WTC11 (cell line): Measurements from ENCODE around the gene AXL. TPM values are rescaled to one million over a fixed set of nuclear protein-coding genes. Genes with fewer than 3 reads are reported as not detected.

Source experiments
- ATAC-seq: fragments of 200-7000 bp; cut with Tn5 transposase; 2 replicates; pipeline ENCODE4 v1.10.0; 2021; ENCODE audit warnings: mild to moderate bottlenecking, moderate library complexity
- CTCF ChIA-PET: fragments of 300-600 bp; sonication (Branson Sonifier 250); formaldehyde crosslinking; loops from one replicate; lab custom pipeline; 2021; ENCODE audit warnings: antibody characterized with exemption; lab: Charles Lee
- POLR2A ChIA-PET: fragments of 350-600 bp; sonication (Branson Sonifier 250); formaldehyde crosslinking; loops from one replicate; lab custom pipeline; 2021; ENCODE audit warnings: antibody characterized with exemption; lab: Charles Lee
- DNase-seq: peaks from one replicate; pipeline ENCODE4 v3.0.0; 2021; ENCODE audit warnings: low spot score
- H3K27ac Mint-ChIP-seq: 2 replicates; pipeline ENCODE4 v1.8.0; 2021; ENCODE audit warnings: mixed read lengths
- H3K27me3 Mint-ChIP-seq: 2 replicates; pipeline ENCODE4 v1.8.0; 2021; ENCODE audit warnings: low read depth, mild to moderate bottlenecking, moderate library complexity, mixed read lengths
- H3K36me3 Mint-ChIP-seq: 2 replicates; pipeline ENCODE4 v1.8.0; 2021; ENCODE audit warnings: mixed read lengths
- H3K4me1 Mint-ChIP-seq: 2 replicates; pipeline ENCODE4 v1.8.0; 2022; ENCODE audit warnings: mixed read lengths
- H3K4me3 Mint-ChIP-seq: 2 replicates; pipeline ENCODE4 v1.8.0; 2021; ENCODE audit warnings: mild to moderate bottlenecking, moderate library complexity, mixed read lengths
- H3K9me3 Mint-ChIP-seq: 2 replicates; pipeline ENCODE4 v1.8.0; 2021; ENCODE audit warnings: mixed read lengths
- ATF1 ChIP-seq: sonication (generic); formaldehyde crosslinking; IDR thresholded peaks from 2 replicates; pipeline ENCODE4 v1.8.1; 2023; ENCODE audit warnings: mild to moderate bottlenecking, moderate library complexity, missing genetic modification reagents
- NFATC4 ChIP-seq: fragments of 250-450 bp; sonication (Bioruptor Pico); IDR thresholded peaks from 2 replicates; pipeline ENCODE4 v1.9.0; 2021; ENCODE audit warnings: mild to moderate bottlenecking
- NFYB ChIP-seq: sonication (generic); formaldehyde crosslinking; conservative IDR thresholded peaks from 2 replicates; pipeline ENCODE4 v1.8.0; 2022; ENCODE audit warnings: low read depth, missing genetic modification reagents
- NR1H2 ChIP-seq: sonication (generic); formaldehyde crosslinking; IDR thresholded peaks from 2 replicates; pipeline ENCODE4 v1.9.0; 2021; ENCODE audit warnings: mild to moderate bottlenecking, moderate library complexity, missing genetic modification reagents
- PRRX2 ChIP-seq: fragments of 250-450 bp; sonication (Bioruptor Pico); IDR thresholded peaks from 2 replicates; pipeline ENCODE4 v1.8.0; 2021; ENCODE audit warnings: mild to moderate bottlenecking
- SMAD3 ChIP-seq: sonication (generic); formaldehyde crosslinking; IDR thresholded peaks from 2 replicates; pipeline ENCODE4 v1.8.0; 2022; ENCODE audit warnings: missing genetic modification reagents, mild to moderate bottlenecking, borderline replicate concordance
- ZNF219 ChIP-seq: sonication (generic); formaldehyde crosslinking; IDR thresholded peaks from 2 replicates; pipeline ENCODE4 v1.8.0; 2023; ENCODE audit warnings: missing genetic modification reagents, mild to moderate bottlenecking, borderline replicate concordance
- ZNF263 ChIP-seq: sonication (generic); formaldehyde crosslinking; IDR thresholded peaks from 2 replicates; pipeline ENCODE4 v1.8.1; 2022; ENCODE audit warnings: low read depth, mild to moderate bottlenecking, moderate library complexity, missing genetic modification reagents
- total RNA-seq: library from RNA; stranded (reverse); gene quantifications from 3 replicates; pipeline ENCODE4 v1.2.3, GENCODE V29; 2021
- TF ChIP-seq, protein P1 (sequence below): sonication (generic); formaldehyde crosslinking; IDR thresholded peaks from 2 replicates; pipeline ENCODE4 v1.8.0; 2022; ENCODE audit warnings: mild to moderate bottlenecking, missing genetic modification reagents
- TF ChIP-seq, protein P2 (sequence below): fragments of 250-450 bp; sonication (Bioruptor Pico); IDR thresholded peaks from 2 replicates; pipeline ENCODE4 v1.9.0; 2021; ENCODE audit warnings: mild to moderate bottlenecking
- TF ChIP-seq, protein P3 (sequence below): sonication (generic); formaldehyde crosslinking; IDR thresholded peaks from 2 replicates; pipeline ENCODE4 v1.8.1; 2023; ENCODE audit warnings: mild to moderate bottlenecking, missing genetic modification reagents, borderline replicate concordance
- TF ChIP-seq, protein P4 (sequence below): sonication (generic); formaldehyde crosslinking; IDR thresholded peaks from 2 replicates; pipeline ENCODE4 v1.8.0; 2023; ENCODE audit warnings: mild to moderate bottlenecking, missing genetic modification reagents
- TF ChIP-seq, protein P5 (sequence below): sonication (generic); formaldehyde crosslinking; IDR thresholded peaks from 2 replicates; pipeline ENCODE4 v1.8.1; 2023; ENCODE audit warnings: mild to moderate bottlenecking, moderate library complexity, missing genetic modification reagents
- TF ChIP-seq, protein P6 (sequence below): sonication (generic); formaldehyde crosslinking; IDR thresholded peaks from 2 replicates; pipeline ENCODE4 v1.8.1; 2022; ENCODE audit warnings: low read depth, missing genetic modification reagents, borderline replicate concordance
- TF ChIP-seq, protein P7 (sequence below): sonication (generic); formaldehyde crosslinking; IDR thresholded peaks from 2 replicates; pipeline ENCODE4 v1.8.1; 2023; ENCODE audit warnings: mild to moderate bottlenecking, missing genetic modification reagents, moderate library complexity
- TF ChIP-seq, protein P8 (sequence below): sonication (generic); formaldehyde crosslinking; IDR thresholded peaks from 2 replicates; pipeline ENCODE4 v1.8.1; 2022; ENCODE audit warnings: low read depth, mild to moderate bottlenecking, moderate library complexity, missing genetic modification reagents, borderline replicate concordance

AXL gene
- total RNA-seq, 1 experiment from 2014 or later, result 25.0 TPM

DNA sequence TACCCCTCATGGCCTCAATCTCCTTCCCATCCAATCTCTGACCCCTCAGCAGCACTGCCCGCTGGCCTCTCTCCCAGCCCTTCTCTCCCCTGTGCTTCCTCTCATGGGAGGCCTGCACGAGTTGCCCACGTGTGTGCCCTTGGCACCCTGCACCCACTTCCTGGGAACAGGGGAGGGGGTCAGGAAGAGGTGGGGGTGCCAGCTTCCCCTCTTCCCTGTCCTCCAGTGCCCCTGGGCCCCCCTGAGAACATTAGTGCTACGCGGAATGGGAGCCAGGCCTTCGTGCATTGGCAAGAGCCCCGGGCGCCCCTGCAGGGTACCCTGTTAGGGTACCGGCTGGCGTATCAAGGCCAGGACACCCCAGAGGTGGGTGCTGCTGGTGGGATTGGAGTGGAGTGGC is 19.2 kb downstream of the AXL start:
- no peaks in the 10 kb centered on the region for H3K9me3 Mint-ChIP-seq
- H3K36me3 Mint-ChIP-seq, result no peaks in the 10 kb centered on the region
- H3K27me3 Mint-ChIP-seq, result no peaks in the 10 kb centered on the region
- TF ChIP-seq SMAD3, result no peak
- TF ChIP-seq, protein P1, sequence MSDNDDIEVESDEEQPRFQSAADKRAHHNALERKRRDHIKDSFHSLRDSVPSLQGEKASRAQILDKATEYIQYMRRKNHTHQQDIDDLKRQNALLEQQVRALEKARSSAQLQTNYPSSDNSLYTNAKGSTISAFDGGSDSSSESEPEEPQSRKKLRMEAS (CRISPR knock-in tag), result no peak
- TF ChIP-seq, protein P2, sequence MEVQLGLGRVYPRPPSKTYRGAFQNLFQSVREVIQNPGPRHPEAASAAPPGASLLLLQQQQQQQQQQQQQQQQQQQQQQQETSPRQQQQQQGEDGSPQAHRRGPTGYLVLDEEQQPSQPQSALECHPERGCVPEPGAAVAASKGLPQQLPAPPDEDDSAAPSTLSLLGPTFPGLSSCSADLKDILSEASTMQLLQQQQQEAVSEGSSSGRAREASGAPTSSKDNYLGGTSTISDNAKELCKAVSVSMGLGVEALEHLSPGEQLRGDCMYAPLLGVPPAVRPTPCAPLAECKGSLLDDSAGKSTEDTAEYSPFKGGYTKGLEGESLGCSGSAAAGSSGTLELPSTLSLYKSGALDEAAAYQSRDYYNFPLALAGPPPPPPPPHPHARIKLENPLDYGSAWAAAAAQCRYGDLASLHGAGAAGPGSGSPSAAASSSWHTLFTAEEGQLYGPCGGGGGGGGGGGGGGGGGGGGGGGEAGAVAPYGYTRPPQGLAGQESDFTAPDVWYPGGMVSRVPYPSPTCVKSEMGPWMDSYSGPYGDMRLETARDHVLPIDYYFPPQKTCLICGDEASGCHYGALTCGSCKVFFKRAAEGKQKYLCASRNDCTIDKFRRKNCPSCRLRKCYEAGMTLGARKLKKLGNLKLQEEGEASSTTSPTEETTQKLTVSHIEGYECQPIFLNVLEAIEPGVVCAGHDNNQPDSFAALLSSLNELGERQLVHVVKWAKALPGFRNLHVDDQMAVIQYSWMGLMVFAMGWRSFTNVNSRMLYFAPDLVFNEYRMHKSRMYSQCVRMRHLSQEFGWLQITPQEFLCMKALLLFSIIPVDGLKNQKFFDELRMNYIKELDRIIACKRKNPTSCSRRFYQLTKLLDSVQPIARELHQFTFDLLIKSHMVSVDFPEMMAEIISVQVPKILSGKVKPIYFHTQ (CRISPR knock-in tag), result no peak
- ChIA-PET CTCF (no interaction called here), POLR2A (no interaction called here)
- no peak overlapping the region for H3K4me3 Mint-ChIP-seq
- H3K4me1 Mint-ChIP-seq, result no peaks in the 10 kb centered on the region
- ATAC-seq (no peak), DNase-seq (no peak)
- no peak overlapping the region for H3K27ac Mint-ChIP-seq

DNA sequence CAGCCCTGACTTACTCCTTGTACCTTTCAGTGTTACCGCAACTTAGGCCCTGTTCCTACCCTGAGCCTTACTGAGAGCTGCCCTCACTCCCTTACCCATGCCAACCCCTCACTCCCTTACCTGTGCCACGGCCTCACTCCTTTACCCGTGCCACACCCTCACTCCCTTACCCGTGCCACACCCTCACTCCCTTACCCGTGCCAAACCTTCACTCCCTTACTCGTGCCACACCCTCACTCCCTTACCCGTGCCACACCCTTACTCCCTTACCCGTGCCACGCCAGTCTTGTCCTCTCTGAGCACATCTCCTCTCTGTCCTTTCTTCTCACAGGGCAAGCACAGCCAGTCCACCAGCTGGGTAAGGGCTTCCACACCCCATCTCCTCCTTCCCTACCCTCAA is 20.3 kb downstream of the AXL start:
- CTCF ChIA-PET, result no interaction called here
- Mint-ChIP-seq H3K4me1 (no peaks in the 10 kb centered on the region), H3K27me3 (no peaks in the 10 kb centered on the region), H3K36me3 (no peaks in the 10 kb centered on the region; the same call in 1 of the 2 replicates), H3K9me3 (no peaks in the 10 kb centered on the region), H3K27ac (no peak overlapping the region), H3K4me3 (no peak overlapping the region)
- TF ChIP-seq, protein P3, sequence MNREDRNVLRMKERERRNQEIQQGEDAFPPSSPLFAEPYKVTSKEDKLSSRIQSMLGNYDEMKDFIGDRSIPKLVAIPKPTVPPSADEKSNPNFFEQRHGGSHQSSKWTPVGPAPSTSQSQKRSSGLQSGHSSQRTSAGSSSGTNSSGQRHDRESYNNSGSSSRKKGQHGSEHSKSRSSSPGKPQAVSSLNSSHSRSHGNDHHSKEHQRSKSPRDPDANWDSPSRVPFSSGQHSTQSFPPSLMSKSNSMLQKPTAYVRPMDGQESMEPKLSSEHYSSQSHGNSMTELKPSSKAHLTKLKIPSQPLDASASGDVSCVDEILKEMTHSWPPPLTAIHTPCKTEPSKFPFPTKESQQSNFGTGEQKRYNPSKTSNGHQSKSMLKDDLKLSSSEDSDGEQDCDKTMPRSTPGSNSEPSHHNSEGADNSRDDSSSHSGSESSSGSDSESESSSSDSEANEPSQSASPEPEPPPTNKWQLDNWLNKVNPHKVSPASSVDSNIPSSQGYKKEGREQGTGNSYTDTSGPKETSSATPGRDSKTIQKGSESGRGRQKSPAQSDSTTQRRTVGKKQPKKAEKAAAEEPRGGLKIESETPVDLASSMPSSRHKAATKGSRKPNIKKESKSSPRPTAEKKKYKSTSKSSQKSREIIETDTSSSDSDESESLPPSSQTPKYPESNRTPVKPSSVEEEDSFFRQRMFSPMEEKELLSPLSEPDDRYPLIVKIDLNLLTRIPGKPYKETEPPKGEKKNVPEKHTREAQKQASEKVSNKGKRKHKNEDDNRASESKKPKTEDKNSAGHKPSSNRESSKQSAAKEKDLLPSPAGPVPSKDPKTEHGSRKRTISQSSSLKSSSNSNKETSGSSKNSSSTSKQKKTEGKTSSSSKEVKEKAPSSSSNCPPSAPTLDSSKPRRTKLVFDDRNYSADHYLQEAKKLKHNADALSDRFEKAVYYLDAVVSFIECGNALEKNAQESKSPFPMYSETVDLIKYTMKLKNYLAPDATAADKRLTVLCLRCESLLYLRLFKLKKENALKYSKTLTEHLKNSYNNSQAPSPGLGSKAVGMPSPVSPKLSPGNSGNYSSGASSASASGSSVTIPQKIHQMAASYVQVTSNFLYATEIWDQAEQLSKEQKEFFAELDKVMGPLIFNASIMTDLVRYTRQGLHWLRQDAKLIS, result no peak
- TF ChIP-seq, protein P1 (CRISPR knock-in tag), result no peak
- TF ChIP-seq ZNF263 (CRISPR knock-in tag) (no peak), NFYB (CRISPR knock-in tag) (no peak), ZNF219 (no peak), NR1H2 (no peak), PRRX2 (CRISPR knock-in tag) (no peak), NFATC4 (CRISPR knock-in tag) (no peak), SMAD3 (no peak), ATF1 (CRISPR knock-in tag) (no peak)
- TF ChIP-seq, protein P4, sequence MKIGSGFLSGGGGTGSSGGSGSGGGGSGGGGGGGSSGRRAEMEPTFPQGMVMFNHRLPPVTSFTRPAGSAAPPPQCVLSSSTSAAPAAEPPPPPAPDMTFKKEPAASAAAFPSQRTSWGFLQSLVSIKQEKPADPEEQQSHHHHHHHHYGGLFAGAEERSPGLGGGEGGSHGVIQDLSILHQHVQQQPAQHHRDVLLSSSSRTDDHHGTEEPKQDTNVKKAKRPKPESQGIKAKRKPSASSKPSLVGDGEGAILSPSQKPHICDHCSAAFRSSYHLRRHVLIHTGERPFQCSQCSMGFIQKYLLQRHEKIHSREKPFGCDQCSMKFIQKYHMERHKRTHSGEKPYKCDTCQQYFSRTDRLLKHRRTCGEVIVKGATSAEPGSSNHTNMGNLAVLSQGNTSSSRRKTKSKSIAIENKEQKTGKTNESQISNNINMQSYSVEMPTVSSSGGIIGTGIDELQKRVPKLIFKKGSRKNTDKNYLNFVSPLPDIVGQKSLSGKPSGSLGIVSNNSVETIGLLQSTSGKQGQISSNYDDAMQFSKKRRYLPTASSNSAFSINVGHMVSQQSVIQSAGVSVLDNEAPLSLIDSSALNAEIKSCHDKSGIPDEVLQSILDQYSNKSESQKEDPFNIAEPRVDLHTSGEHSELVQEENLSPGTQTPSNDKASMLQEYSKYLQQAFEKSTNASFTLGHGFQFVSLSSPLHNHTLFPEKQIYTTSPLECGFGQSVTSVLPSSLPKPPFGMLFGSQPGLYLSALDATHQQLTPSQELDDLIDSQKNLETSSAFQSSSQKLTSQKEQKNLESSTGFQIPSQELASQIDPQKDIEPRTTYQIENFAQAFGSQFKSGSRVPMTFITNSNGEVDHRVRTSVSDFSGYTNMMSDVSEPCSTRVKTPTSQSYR, result no peak
- TF ChIP-seq, protein P5, sequence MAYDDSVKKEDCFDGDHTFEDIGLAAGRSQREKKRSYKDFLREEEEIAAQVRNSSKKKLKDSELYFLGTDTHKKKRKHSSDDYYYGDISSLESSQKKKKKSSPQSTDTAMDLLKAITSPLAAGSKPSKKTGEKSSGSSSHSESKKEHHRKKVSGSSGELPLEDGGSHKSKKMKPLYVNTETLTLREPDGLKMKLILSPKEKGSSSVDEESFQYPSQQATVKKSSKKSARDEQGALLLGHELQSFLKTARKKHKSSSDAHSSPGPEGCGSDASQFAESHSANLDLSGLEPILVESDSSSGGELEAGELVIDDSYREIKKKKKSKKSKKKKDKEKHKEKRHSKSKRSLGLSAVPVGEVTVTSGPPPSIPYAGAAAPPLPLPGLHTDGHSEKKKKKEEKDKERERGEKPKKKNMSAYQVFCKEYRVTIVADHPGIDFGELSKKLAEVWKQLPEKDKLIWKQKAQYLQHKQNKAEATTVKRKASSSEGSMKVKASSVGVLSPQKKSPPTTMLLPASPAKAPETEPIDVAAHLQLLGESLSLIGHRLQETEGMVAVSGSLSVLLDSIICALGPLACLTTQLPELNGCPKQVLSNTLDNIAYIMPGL (CRISPR knock-in tag), result no peak
- TF ChIP-seq, protein P6, sequence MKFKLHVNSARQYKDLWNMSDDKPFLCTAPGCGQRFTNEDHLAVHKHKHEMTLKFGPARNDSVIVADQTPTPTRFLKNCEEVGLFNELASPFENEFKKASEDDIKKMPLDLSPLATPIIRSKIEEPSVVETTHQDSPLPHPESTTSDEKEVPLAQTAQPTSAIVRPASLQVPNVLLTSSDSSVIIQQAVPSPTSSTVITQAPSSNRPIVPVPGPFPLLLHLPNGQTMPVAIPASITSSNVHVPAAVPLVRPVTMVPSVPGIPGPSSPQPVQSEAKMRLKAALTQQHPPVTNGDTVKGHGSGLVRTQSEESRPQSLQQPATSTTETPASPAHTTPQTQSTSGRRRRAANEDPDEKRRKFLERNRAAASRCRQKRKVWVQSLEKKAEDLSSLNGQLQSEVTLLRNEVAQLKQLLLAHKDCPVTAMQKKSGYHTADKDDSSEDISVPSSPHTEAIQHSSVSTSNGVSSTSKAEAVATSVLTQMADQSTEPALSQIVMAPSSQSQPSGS (CRISPR knock-in tag), result no peak
- TF ChIP-seq, protein P7, sequence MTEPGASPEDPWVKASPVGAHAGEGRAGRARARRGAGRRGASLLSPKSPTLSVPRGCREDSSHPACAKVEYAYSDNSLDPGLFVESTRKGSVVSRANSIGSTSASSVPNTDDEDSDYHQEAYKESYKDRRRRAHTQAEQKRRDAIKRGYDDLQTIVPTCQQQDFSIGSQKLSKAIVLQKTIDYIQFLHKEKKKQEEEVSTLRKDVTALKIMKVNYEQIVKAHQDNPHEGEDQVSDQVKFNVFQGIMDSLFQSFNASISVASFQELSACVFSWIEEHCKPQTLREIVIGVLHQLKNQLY (CRISPR knock-in tag), result no peak
- TF ChIP-seq, protein P8, sequence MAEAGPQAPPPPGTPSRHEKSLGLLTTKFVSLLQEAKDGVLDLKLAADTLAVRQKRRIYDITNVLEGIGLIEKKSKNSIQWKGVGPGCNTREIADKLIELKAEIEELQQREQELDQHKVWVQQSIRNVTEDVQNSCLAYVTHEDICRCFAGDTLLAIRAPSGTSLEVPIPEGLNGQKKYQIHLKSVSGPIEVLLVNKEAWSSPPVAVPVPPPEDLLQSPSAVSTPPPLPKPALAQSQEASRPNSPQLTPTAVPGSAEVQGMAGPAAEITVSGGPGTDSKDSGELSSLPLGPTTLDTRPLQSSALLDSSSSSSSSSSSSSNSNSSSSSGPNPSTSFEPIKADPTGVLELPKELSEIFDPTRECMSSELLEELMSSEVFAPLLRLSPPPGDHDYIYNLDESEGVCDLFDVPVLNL, result no peak
- no peak for ATAC-seq
- no peak for DNase-seq
- POLR2A ChIA-PET, result no interaction called here
